ENCODE measurements around the gene PDE4D.

Gene PDE4D

GRCh38 chr5:59169081-59169767, 724.3 kb downstream of the PDE4D start:
- no peak overlapping the region for H3K27ac ChIP-seq (ENCODE audit: insufficient read depth, low read depth, low read length, poor library complexity, severe bottlenecking)
- no peaks in the 10 kb centered on the region for H3K9me3 ChIP-seq (ENCODE audit: control insufficient read depth, low read length)
- H3K4me1 ChIP-seq (ENCODE audit: control insufficient read depth, insufficient read depth, low read length): no peaks in the 10 kb centered on the region
- H3K36me3 ChIP-seq (ENCODE audit: control insufficient read depth, insufficient read depth, low read length): no peaks in the 10 kb centered on the region
- no peaks in the 10 kb centered on the region for H3K27me3 ChIP-seq (ENCODE audit: control insufficient read depth, insufficient read depth, low read length, poor library complexity, severe bottlenecking)
- WGBS, 2 experiments: 95% methylated on average over 5 of the region's 7 CpGs; no CpG with 5 or more reads in 1 of the 2 experiments
- H3K4me3 ChIP-seq (ENCODE audit: insufficient read depth, low read depth, low read length): no peak overlapping the region

DNA sequence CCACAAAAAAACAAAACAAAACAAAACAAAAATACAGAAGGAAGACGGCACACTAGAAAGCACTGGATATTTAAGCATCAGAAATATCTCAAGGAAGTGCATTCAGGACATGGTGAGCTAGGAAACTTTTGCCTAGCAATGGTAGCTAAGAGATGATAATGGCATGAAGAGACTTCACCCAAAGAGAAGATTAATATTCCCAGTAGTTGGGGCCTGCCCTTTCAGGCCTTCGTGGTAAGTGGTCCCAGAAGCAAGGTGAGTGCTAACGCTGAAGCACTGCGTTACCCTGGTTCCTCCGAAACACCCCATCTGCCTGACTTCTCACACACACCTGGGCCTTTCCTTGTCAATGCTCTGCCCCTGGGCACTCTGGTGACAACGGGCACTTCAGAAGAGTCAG, 725.5 kb downstream of the PDE4D start:
- 88% methylated on average over 5 to 6 of the region's 6 CpGs for WGBS, 2 experiments
- Histone ChIP-seq H3K9me3 (ENCODE audit: control insufficient read depth, low read length) (no peaks in the 10 kb centered on the region), H3K27ac (ENCODE audit: insufficient read depth, low read depth, low read length, poor library complexity, severe bottlenecking) (no peak overlapping the region)

GRCh38 chr5:59164041-59164830, 729.3 kb downstream of the PDE4D start:
- H3K4me3 ChIP-seq (ENCODE audit: insufficient read depth, low read depth, low read length): no peak overlapping the region
- H3K27ac ChIP-seq (ENCODE audit: insufficient read depth, low read depth, low read length, poor library complexity, severe bottlenecking): no peak overlapping the region
- WGBS, 2 experiments: 80 to 84% methylated on average over 7 of the region's 7 CpGs
- no peaks in the 10 kb centered on the region for H3K27me3 ChIP-seq (ENCODE audit: control insufficient read depth, insufficient read depth, low read length, poor library complexity, severe bottlenecking)
- no peaks in the 10 kb centered on the region for H3K9me3 ChIP-seq (ENCODE audit: control insufficient read depth, low read length)
- no peaks in the 10 kb centered on the region for H3K36me3 ChIP-seq (ENCODE audit: control insufficient read depth, insufficient read depth, low read length)
- H3K4me1 ChIP-seq (ENCODE audit: control insufficient read depth, insufficient read depth, low read length): no peaks in the 10 kb centered on the region

More for the DNA sequence above, 725.5 kb downstream of the PDE4D start:
- no peaks in the 10 kb centered on the region for H3K4me1 ChIP-seq (ENCODE audit: control insufficient read depth, insufficient read depth, low read length)
- H3K27me3 ChIP-seq (ENCODE audit: control insufficient read depth, insufficient read depth, low read length, poor library complexity, severe bottlenecking): no peaks in the 10 kb centered on the region
- H3K4me3 ChIP-seq (ENCODE audit: insufficient read depth, low read depth, low read length): no peak overlapping the region
- no peaks in the 10 kb centered on the region for H3K36me3 ChIP-seq (ENCODE audit: control insufficient read depth, insufficient read depth, low read length)

DNA sequence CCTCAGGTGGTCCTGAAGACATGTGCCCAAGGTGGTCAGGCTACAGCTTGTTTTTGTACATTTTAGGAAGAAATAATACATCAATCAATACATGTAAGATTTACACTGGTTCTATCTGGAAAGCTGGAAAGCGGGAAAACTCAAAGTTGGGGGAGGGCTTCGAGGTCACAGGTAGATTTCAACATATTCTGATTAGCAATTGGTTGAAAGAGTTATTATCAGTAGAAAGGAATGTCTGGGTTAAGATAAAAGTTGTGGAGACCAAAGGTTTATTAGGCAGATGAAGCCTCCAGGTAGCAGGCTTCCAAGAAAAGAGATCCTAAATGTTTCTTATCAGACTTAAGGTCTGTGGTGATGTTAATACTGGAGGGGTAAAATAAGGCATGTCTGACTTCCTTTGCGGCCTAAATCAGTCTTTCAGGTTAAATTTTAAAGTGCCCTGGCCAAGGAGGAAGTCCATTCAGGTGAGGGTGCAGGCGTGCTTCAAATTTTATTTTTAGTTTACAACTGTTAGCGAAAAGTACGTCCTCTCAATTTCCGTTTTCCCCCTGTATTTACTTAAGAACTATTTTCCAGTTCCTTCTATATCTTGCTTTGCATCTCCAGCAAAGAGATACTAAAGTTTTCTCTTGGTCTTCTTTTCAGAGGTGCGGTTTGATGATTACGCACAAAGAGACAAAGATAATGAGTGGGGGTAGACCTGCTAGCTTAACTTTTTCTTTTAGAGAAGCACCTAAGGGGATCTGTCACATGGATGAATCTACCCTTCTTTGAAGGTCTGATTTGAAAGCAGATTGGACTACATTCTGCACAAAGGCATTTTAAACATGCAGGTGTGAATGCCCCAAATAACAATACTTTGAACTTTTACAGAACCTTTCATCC, 732.1 kb downstream of the PDE4D start:
- Histone ChIP-seq H3K4me3 (ENCODE audit: insufficient read depth, low read depth, low read length) (no peak overlapping the region), H3K27ac (ENCODE audit: insufficient read depth, low read depth, low read length, poor library complexity, severe bottlenecking) (no peak overlapping the region)
- WGBS, 2 experiments: 93 to 94% methylated on average over 9 of the region's 9 CpGs

DNA sequence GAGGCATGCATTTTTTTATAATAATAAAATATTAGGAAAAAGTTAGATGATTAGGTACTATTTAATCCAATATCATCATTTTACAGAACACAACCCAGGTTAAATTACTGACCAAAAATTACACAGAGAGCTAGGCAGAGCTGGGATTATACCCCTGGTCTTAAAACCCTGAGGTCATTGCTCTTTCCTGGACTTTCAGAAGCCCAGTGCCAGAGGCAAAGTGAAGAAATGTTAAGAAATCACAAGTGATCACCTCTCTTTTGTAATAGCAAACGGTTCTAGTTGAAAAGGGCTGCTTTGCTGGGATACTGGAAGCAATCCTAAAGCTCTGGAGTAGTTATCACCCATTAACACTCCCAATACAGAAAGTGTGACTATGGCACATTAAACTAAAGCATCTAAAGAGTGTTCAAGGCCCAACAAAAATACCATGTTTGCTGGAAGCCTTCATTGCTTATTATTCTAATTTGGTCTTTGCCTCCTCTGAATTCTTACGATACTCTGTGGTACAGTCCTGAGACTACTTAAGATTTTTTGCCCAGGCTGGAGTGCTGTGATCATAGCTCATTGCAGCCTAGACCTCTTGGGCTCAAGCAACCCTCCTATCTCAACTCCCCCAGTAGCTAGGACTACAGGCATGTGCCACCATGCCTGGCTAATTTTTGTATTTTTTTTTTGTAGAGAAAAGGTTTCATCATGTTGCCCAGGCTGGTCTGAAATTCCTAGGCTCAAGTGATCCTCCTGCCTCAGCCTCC, 734.7 kb downstream of the PDE4D start:
- Histone ChIP-seq H3K4me1 (ENCODE audit: control insufficient read depth, insufficient read depth, low read length) (no peaks in the 10 kb centered on the region), H3K4me3 (ENCODE audit: insufficient read depth, low read depth, low read length) (no peak overlapping the region), H3K27ac (ENCODE audit: insufficient read depth, low read depth, low read length, poor library complexity, severe bottlenecking) (no peak overlapping the region), H3K36me3 (ENCODE audit: control insufficient read depth, insufficient read depth, low read length) (no peaks in the 10 kb centered on the region), H3K9me3 (ENCODE audit: control insufficient read depth, low read length) (no peaks in the 10 kb centered on the region), H3K27me3 (ENCODE audit: control insufficient read depth, insufficient read depth, low read length, poor library complexity, severe bottlenecking) (no peaks in the 10 kb centered on the region)
- 68 to 80% methylated on average over 2 of the region's 2 CpGs for WGBS, 2 experiments

More for the DNA sequence above, 732.1 kb downstream of the PDE4D start:
- H3K4me1 ChIP-seq (ENCODE audit: control insufficient read depth, insufficient read depth, low read length): no peaks in the 10 kb centered on the region
- no peaks in the 10 kb centered on the region for H3K9me3 ChIP-seq (ENCODE audit: control insufficient read depth, low read length)
- no peaks in the 10 kb centered on the region for H3K36me3 ChIP-seq (ENCODE audit: control insufficient read depth, insufficient read depth, low read length)
- no peaks in the 10 kb centered on the region for H3K27me3 ChIP-seq (ENCODE audit: control insufficient read depth, insufficient read depth, low read length, poor library complexity, severe bottlenecking)

DNA sequence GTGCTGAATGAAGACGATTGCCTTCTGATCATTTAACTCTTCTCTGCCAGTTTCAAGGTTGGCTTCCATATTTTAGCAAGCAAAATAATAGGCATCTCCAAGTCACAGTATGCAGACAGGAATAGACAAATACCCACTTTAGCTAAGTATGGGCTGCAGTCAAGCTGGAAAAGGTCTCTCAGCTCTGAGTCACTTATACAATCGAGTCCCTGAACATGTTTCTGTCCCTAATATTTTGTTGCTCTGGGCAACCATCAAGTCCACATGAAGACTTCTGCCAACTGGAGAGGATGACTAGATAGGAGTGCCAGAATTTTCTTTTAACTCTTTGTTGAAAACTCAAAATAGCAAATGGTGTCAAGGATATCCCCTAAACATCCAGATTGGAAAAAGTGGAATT, 735.4 kb downstream of the PDE4D start:
- Histone ChIP-seq H3K4me1 (ENCODE audit: control insufficient read depth, insufficient read depth, low read length) (no peaks in the 10 kb centered on the region), H3K4me3 (ENCODE audit: insufficient read depth, low read depth, low read length) (no peak overlapping the region), H3K27ac (ENCODE audit: insufficient read depth, low read depth, low read length, poor library complexity, severe bottlenecking) (no peak overlapping the region), H3K9me3 (ENCODE audit: control insufficient read depth, low read length) (no peaks in the 10 kb centered on the region), H3K36me3 (ENCODE audit: control insufficient read depth, insufficient read depth, low read length) (no peaks in the 10 kb centered on the region), H3K27me3 (ENCODE audit: control insufficient read depth, insufficient read depth, low read length, poor library complexity, severe bottlenecking) (no peaks in the 10 kb centered on the region)
- WGBS, 2 experiments: 89% methylated on average over 2 of the region's 2 CpGs

DNA sequence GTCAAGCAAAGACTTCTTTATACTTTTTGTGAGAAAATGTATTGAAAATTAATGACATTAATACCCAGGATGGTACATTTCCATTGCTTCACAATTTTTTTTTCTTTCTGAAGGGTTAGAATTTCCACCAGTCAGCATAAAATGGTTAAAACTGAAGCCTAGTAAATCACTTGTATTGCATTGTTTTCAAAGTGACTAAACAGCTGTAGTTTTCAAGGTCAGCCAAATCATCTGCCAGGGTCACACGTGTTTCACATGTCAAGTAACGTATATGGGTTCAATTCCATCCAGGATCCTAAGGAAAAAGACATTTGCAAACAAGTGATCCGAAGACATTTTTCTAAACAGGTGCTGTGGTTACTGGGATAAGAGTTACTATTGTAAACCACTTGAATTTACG, 736.5 kb downstream of the PDE4D start:
- H3K36me3 ChIP-seq (ENCODE audit: control insufficient read depth, insufficient read depth, low read length): no peaks in the 10 kb centered on the region
- no peaks in the 10 kb centered on the region for H3K9me3 ChIP-seq (ENCODE audit: control insufficient read depth, low read length)
- no peak overlapping the region for H3K4me3 ChIP-seq (ENCODE audit: insufficient read depth, low read depth, low read length)
- H3K4me1 ChIP-seq (ENCODE audit: control insufficient read depth, insufficient read depth, low read length): no peaks in the 10 kb centered on the region
- no peaks in the 10 kb centered on the region for H3K27me3 ChIP-seq (ENCODE audit: control insufficient read depth, insufficient read depth, low read length, poor library complexity, severe bottlenecking)
- H3K27ac ChIP-seq (ENCODE audit: insufficient read depth, low read depth, low read length, poor library complexity, severe bottlenecking): no peak overlapping the region
- 94 to 97% methylated on average over 3 of the region's 4 CpGs for WGBS, 2 experiments

DNA sequence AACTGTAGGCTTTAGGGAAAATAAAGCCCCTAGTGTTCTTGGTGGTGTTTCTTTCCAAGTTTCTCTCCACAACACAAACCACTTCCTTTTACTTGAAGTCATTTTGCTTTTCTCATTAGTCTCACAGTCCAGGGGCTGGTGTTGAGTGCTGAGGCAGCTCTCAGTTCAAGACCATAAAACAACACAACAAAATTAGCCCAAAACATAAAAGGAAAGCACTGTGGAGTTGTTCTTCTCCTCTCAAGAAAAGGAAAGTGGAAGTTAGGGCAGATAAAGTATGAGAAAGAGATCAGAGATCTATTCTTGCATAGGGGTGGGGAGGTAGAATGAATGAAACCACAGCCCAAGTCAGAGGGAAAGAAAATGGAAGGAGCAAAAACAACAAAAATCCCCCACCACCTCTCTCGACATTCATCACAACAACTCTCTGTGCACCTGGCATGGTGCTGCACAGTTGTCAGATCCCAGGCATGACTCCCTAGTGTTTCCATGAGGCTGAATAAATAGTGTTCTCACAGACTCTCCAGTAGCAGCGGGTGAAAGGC, 740.8 kb downstream of the PDE4D start:
- no peak overlapping the region for H3K4me3 ChIP-seq (ENCODE audit: insufficient read depth, low read depth, low read length)
- no peaks in the 10 kb centered on the region for H3K9me3 ChIP-seq (ENCODE audit: control insufficient read depth, low read length)
- no peaks in the 10 kb centered on the region for H3K4me1 ChIP-seq (ENCODE audit: control insufficient read depth, insufficient read depth, low read length)
- H3K27me3 ChIP-seq (ENCODE audit: control insufficient read depth, insufficient read depth, low read length, poor library complexity, severe bottlenecking): no peaks in the 10 kb centered on the region
- WGBS, 2 experiments: 83 to 84% methylated on average over 2 of the region's 2 CpGs
- H3K36me3 ChIP-seq (ENCODE audit: control insufficient read depth, insufficient read depth, low read length): no peaks in the 10 kb centered on the region
- no peak overlapping the region for H3K27ac ChIP-seq (ENCODE audit: insufficient read depth, low read depth, low read length, poor library complexity, severe bottlenecking)

DNA sequence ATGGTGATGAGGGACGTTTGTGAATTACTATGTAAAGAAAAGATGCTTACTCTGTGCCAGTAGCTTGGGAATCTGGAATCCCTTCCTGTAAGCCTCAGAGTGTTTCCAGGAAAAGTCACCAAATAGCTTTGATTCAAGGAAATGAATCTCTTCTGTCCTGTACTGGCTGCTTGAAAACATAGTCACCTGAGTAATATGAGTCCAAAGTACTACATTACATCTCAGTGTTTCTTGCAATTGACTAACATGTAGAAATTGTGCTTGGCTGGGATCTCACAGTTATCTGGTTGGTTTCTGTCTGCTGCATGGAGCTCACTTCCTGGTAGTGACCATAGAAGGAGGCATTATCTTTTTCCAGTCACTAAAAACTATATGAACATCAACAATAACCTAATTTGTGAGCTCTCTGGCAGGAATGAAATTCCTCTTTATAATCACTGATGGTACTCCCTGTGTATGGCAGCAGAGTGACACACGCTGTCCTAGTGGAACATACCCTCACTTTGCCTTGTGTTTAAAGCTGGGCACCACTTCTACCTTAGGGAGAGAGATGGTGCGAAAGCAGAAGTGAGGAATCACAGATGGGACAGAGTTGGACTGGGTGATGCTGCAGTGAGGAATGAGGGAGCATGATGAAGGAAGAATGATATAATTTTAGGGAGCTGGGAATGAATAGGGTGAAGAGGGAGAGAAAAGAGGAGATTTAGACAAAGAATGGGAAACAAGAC, 742.2 kb downstream of the PDE4D start:
- H3K4me3 ChIP-seq (ENCODE audit: insufficient read depth, low read depth, low read length): no peak overlapping the region
- 88 to 93% methylated on average over 3 of the region's 3 CpGs for WGBS, 2 experiments
- H3K27me3 ChIP-seq (ENCODE audit: control insufficient read depth, insufficient read depth, low read length, poor library complexity, severe bottlenecking): no peaks in the 10 kb centered on the region
- H3K9me3 ChIP-seq (ENCODE audit: control insufficient read depth, low read length): no peaks in the 10 kb centered on the region
- no peaks in the 10 kb centered on the region for H3K36me3 ChIP-seq (ENCODE audit: control insufficient read depth, insufficient read depth, low read length)
- H3K4me1 ChIP-seq (ENCODE audit: control insufficient read depth, insufficient read depth, low read length): no peaks in the 10 kb centered on the region
- H3K27ac ChIP-seq (ENCODE audit: insufficient read depth, low read depth, low read length, poor library complexity, severe bottlenecking): no peak overlapping the region
